HG03469 (cell line): Measurements from ENCODE around the gene SYTL1.

Source experiments
- ATAC-seq: cut with Tn5 transposase; IDR thresholded peaks from one replicate; pipeline ENCODE4 v1.9.1; 2021; ENCODE audit warnings: mild to moderate bottlenecking, moderate library complexity, moderate number of reproducible peaks; ENCODE audit not compliant: unreplicated experiment

The SYTL1 gene

DNA sequence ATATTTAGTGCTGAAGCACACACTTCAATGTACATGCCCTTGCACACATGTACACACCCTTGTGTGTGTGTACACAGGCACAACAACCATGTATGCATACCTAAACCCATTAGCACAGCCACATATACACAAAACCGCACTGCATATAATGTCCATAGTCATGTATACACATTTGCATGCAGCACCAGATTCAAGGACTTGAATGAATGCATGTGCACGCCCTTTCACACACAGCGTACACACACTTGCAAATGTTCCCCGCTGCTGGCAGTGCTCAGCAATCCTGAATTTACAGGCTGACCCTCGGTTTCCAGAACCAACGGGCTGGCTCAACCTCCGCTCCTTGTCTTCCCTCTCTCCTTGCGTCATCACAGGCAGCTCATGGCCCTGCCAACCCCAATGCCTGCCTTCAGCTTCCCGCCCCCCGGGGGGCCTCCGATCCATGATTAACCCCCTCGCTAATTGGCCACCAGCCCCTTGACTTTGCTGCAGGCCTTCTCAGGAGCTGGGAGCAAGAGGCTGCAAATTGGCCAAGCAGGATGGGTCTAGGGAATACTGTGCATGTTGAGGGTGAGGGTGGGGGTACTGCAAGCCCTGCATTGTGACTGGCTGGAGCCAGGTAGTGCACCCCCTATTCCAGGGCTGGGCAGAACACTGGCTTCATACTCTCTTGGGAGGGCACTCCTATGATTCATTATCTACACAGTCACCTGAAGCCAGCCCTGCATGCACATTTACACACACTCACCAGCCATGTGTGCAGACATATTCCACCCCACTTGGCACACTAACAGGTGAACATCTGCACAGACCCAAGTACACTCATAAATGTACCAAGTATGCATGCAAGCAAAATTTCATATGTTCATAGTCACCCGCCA lies 58.5 kb downstream of the SYTL1 start:
- ATAC-seq, result no peak

DNA sequence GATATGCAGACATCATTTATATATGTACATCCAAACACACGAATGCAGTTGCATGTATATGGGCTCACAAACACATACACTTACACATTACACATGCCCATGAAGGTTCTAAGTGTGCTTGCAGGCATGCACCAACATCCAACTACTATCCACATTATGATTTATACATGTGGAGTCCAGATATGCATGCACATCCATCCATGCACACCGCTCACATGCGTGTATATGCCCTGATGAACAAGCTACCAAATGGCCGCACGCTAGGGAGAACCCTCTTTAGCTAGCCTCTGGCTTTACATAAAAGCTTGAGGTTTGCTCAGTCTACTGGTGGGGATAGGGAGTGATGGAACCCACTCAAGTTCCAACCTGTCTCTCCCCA lies 59.1 kb downstream of the SYTL1 start:
- ATAC-seq, result no peak

DNA sequence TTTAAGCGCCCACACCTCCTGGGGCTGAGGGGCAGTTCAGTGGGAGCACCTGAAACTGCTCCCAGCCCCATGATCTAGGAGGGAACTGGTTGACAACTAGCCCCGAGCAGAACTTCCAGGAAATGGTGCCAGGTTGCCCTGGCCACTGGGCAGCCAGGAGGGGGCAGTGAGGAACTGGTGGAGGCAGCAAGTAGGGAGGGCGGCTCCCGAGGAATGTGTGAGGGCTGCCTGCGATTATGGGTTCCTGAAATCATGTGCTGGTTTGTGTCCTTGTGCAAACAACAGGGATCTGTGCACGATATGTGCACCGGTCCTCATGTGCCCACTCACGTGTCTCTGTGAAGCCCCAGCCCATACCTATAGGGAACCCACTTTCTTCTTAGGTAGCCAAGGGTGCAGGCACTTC lies 60.5 kb downstream of the SYTL1 start:
- ATAC-seq, result no peak

DNA sequence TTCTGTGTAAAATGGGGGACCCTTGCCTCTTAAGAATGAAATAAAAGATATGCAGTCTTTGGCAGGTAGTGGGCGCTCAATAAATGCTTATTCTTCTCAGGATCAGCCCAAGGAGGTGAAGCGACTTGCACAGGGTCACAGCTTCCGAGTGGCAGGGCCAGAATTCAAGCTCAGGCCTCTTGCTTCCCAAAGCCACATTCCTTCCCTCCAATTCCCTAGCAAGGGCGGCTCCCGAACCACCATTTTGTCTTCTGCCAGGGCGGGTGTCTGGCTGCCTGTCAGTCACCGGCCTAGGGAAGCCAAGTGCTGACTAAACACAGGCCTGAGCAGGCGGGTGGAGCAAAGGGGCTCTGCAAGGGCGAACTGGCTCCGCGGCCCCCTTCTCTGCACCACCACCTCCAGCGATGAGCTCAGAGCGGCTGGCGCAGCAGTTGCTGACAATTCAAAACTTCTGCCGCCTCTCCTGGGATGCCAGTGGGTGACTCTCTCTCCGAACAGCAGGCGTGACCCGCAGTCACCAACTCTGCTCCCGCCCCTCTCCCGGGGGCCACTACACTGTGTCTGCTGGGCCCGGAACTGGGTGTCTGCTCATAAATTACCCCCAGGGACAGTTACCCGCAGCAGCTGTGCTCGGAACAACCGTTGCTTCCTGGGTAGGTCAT lies 61.4 kb downstream of the SYTL1 start:
- ATAC-seq, result no peak
